ENCODE measurements around the gene ROR2. TPM values are rescaled to one million over a fixed set of nuclear protein-coding genes. Genes with fewer than 3 reads are reported as not detected.

ROR2 gene
- total and polyA plus RNA-seq, 2 of the 8 experiments (the other 6 are each of a cell fraction or from before 2014, with no cell fraction given), result 2.7 to 4.3 TPM

- ChIA-PET CTCF (ENCODE audit: partially characterized antibody) (interaction anchor here (2.0 to 2.4 kb wide), 2 partner anchors 17 to 212 kb away, joined by 7 to 9 read pairs; no protein-coding TSS in a partner anchor), POLR2A (ENCODE audit: partially characterized antibody) (interaction anchor here (0.6 kb wide), 1 partner anchor 15 kb away, joined by 3 read pairs; no protein-coding TSS in a partner anchor)
- Histone ChIP-seq H3K36me3 (ENCODE audit: control insufficient read depth in 2 of 4, insufficient read depth in 4 of 4, low read length in 3 of 4) (no peaks in the 10 kb centered on the region), H2BK20ac (ENCODE audit: low read length) (no peak overlapping the region), H3K4me3 (ENCODE audit: extremely low read depth in 1 of 4, insufficient read depth in 2 of 4, low read depth in 3 of 4, low read length in 4 of 4) (no peak overlapping the region), H3K23ac (ENCODE audit: insufficient read length) (no peak overlapping the region), H3K9ac (replicated peaks in 1 of 4; ENCODE audit: extremely low read depth in 1 of 4, low read depth in 3 of 4, low read length in 3 of 4) (no peak overlapping the region), H3K79me1 (ENCODE audit: low read depth, low read length) (no peaks in the 10 kb centered on the region), H3K9me3 (ENCODE audit: insufficient read depth in 2 of 2, low read depth in 1 of 2, low read length in 1 of 2) (no peaks in the 10 kb centered on the region), H2AFZ (ENCODE audit: low read length) (no peak overlapping the region), H3K4me1 (replicated peaks in 1 of 4; ENCODE audit: control insufficient read depth in 3 of 4, insufficient read depth in 4 of 4, low read length in 3 of 4) (peaks cover 0 to 3% (median 0%) of the 10 kb centered on the region in 4 experiments; a peak in 1 of 7 replicates), H2BK12ac (ENCODE audit: low read depth, low read length) (no peak overlapping the region), H3K23me2 (ENCODE audit: low read depth, low read length) (no peaks in the 10 kb centered on the region), H3K4me2 (ENCODE audit: insufficient read depth in 1 of 2, low read depth in 2 of 2, low read length in 2 of 2) (no peak overlapping the region), H4K20me1 (replicated peaks in 1 of 2; ENCODE audit: control insufficient read depth in 1 of 2, insufficient read depth in 2 of 2, low read length in 2 of 2) (peaks cover 0 to 3% of the 10 kb centered on the region in 2 experiments), H2BK15ac (ENCODE audit: low read length) (no peak overlapping the region), H4K5ac (ENCODE audit: insufficient read length, low read depth, low read length) (no peak overlapping the region), H3K56ac (replicated peaks; ENCODE audit: insufficient read length, low read depth, low read length) (no peak overlapping the region), H3K27me3 (replicated peaks in 1 of 4; ENCODE audit: control insufficient read depth in 3 of 4, extremely low read depth in 1 of 4, insufficient read depth in 3 of 4, low read length in 3 of 4) (no peaks in the 10 kb centered on the region), H3K4ac (replicated peaks; ENCODE audit: insufficient read length, low read depth, low read length) (no peak overlapping the region), H3K18ac (ENCODE audit: extremely low read depth, low read length) (no peak overlapping the region), H4K8ac (ENCODE audit: extremely low read depth, insufficient read depth, low read length) (no peak overlapping the region), H2AK5ac (ENCODE audit: low read depth, low read length) (no peak overlapping the region), H3K14ac (ENCODE audit: insufficient read length) (no peak overlapping the region), H2BK120ac (replicated peaks; ENCODE audit: low read depth, low read length) (no peak overlapping the region), H3K79me2 (ENCODE audit: control insufficient read depth in 1 of 2, insufficient read depth in 2 of 2, low read length in 2 of 2) (no peaks in the 10 kb centered on the region), H2BK5ac (ENCODE audit: low read depth, low read length) (no peak overlapping the region), H4K91ac (replicated peaks; ENCODE audit: insufficient read length, low read length) (no peak overlapping the region), H3K27ac (ENCODE audit: low read depth, low read length) (no peak overlapping the region)
- DNase-seq (ENCODE audit: low read depth in 1 of 2, low spot score in 2 of 2) (no peak), FAIRE-seq (no peak)
- TF ChIP-seq HDAC6 (IDR thresholded peaks at IDR 0.05; ENCODE audit: low read depth, low read length), result no peak
Observed at GRCh38 chr9:91741522-91741921, 208.5 kb downstream of the ROR2 start.

Data from H1 (cell line).